ENCODE results near the gene CTSV. TPM values are rescaled to one million over a fixed set of nuclear protein-coding genes. Genes with fewer than 3 reads are reported as not detected.
"Not testable (repeated sequence)": the region's sequence is repeated elsewhere in the genome, so short reads cannot be mapped to it uniquely, and the experiment has no call there.

The CTSV gene
- total RNA-seq, 1 donor from 2014 or later, result 10.5 TPM

GRCh38 chr9:97002195-97002594 is 36.7 kb downstream of the CTSV start:
- DNase-seq (ENCODE audit: low spot score, unreplicated experiment); H3K9me3 Mint-ChIP-seq (ENCODE audit: low read depth); H3K4me1 Mint-ChIP-seq (ENCODE audit: low read depth); H3K36me3 Mint-ChIP-seq (ENCODE audit: insufficient read depth); H3K27ac Mint-ChIP-seq; H3K27me3 Mint-ChIP-seq; H3K4me3 Mint-ChIP-seq (ENCODE audit: low read depth): not testable (repeated sequence)

- H3K27ac Mint-ChIP-seq, result peak overlapping the region; percentile 58
- not testable (repeated sequence) for H3K9me3 Mint-ChIP-seq (ENCODE audit: low read depth); H3K4me1 Mint-ChIP-seq (ENCODE audit: low read depth); DNase-seq (ENCODE audit: low spot score, unreplicated experiment); H3K4me3 Mint-ChIP-seq (ENCODE audit: low read depth); H3K27me3 Mint-ChIP-seq; H3K36me3 Mint-ChIP-seq (ENCODE audit: insufficient read depth)
These were observed 37.6 kb downstream of the CTSV start for GRCh38 chr9:97001338-97001737.

GRCh38 chr9:97000139-97000787 is 38.7 kb downstream of the CTSV start:
- DNase-seq (ENCODE audit: low spot score, unreplicated experiment); H3K27me3 Mint-ChIP-seq; H3K9me3 Mint-ChIP-seq (ENCODE audit: low read depth); H3K4me3 Mint-ChIP-seq (ENCODE audit: low read depth); H3K4me1 Mint-ChIP-seq (ENCODE audit: low read depth); H3K36me3 Mint-ChIP-seq (ENCODE audit: insufficient read depth): not testable (repeated sequence)
- H3K27ac Mint-ChIP-seq, result peak overlapping the region; percentile 39

- H3K27ac Mint-ChIP-seq; DNase-seq (ENCODE audit: low spot score, unreplicated experiment); H3K9me3 Mint-ChIP-seq (ENCODE audit: low read depth); H3K4me1 Mint-ChIP-seq (ENCODE audit: low read depth); H3K36me3 Mint-ChIP-seq (ENCODE audit: insufficient read depth); H3K27me3 Mint-ChIP-seq; H3K4me3 Mint-ChIP-seq (ENCODE audit: low read depth): not testable (repeated sequence)
These were observed 39.2 kb downstream of the CTSV start for GRCh38 chr9:96999733-97000132.

GRCh38 chr9:96997009-96997701 is 41.8 kb downstream of the CTSV start:
- H3K36me3 Mint-ChIP-seq (ENCODE audit: insufficient read depth); H3K27me3 Mint-ChIP-seq; H3K4me3 Mint-ChIP-seq (ENCODE audit: low read depth); DNase-seq (ENCODE audit: low spot score, unreplicated experiment); H3K27ac Mint-ChIP-seq; H3K4me1 Mint-ChIP-seq (ENCODE audit: low read depth); H3K9me3 Mint-ChIP-seq (ENCODE audit: low read depth): not testable (repeated sequence)

GRCh38 chr9:96994531-96995016 is 44.4 kb downstream of the CTSV start:
- not testable (repeated sequence) for H3K36me3 Mint-ChIP-seq (ENCODE audit: insufficient read depth); DNase-seq (ENCODE audit: low spot score, unreplicated experiment); H3K9me3 Mint-ChIP-seq (ENCODE audit: low read depth); H3K27me3 Mint-ChIP-seq; H3K4me1 Mint-ChIP-seq (ENCODE audit: low read depth); H3K4me3 Mint-ChIP-seq (ENCODE audit: low read depth); H3K27ac Mint-ChIP-seq

GRCh38 chr9:96992303-96992702 is 46.6 kb downstream of the CTSV start:
- not testable (repeated sequence) for H3K27me3 Mint-ChIP-seq; H3K4me3 Mint-ChIP-seq (ENCODE audit: low read depth); H3K9me3 Mint-ChIP-seq (ENCODE audit: low read depth); H3K27ac Mint-ChIP-seq; DNase-seq (ENCODE audit: low spot score, unreplicated experiment); H3K4me1 Mint-ChIP-seq (ENCODE audit: low read depth); H3K36me3 Mint-ChIP-seq (ENCODE audit: insufficient read depth)

- not testable (repeated sequence) for H3K4me1 Mint-ChIP-seq (ENCODE audit: low read depth); DNase-seq (ENCODE audit: low spot score, unreplicated experiment); H3K36me3 Mint-ChIP-seq (ENCODE audit: insufficient read depth); H3K27me3 Mint-ChIP-seq; H3K4me3 Mint-ChIP-seq (ENCODE audit: low read depth); H3K9me3 Mint-ChIP-seq (ENCODE audit: low read depth)
- peak overlapping the region; percentile 20 for H3K27ac Mint-ChIP-seq
These were observed 49.1 kb downstream of the CTSV start for GRCh38 chr9:96989747-96990318.

- not testable (repeated sequence) for H3K36me3 Mint-ChIP-seq (ENCODE audit: insufficient read depth); DNase-seq (ENCODE audit: low spot score, unreplicated experiment); H3K4me3 Mint-ChIP-seq (ENCODE audit: low read depth); H3K27me3 Mint-ChIP-seq; H3K4me1 Mint-ChIP-seq (ENCODE audit: low read depth); H3K27ac Mint-ChIP-seq; H3K9me3 Mint-ChIP-seq (ENCODE audit: low read depth)
These were observed 54.1 kb downstream of the CTSV start for GRCh38 chr9:96984887-96985286.

- DNase-seq (ENCODE audit: low spot score, unreplicated experiment); H3K4me1 Mint-ChIP-seq (ENCODE audit: low read depth); H3K27me3 Mint-ChIP-seq; H3K27ac Mint-ChIP-seq; H3K4me3 Mint-ChIP-seq (ENCODE audit: low read depth); H3K9me3 Mint-ChIP-seq (ENCODE audit: low read depth); H3K36me3 Mint-ChIP-seq (ENCODE audit: insufficient read depth): not testable (repeated sequence)
These were observed 54.8 kb downstream of the CTSV start for GRCh38 chr9:96984139-96984538.

GRCh38 chr9:96983496-96984122 is 55.3 kb downstream of the CTSV start:
- not testable (repeated sequence) for H3K9me3 Mint-ChIP-seq (ENCODE audit: low read depth); H3K27me3 Mint-ChIP-seq; H3K4me1 Mint-ChIP-seq (ENCODE audit: low read depth); DNase-seq (ENCODE audit: low spot score, unreplicated experiment); H3K27ac Mint-ChIP-seq; H3K4me3 Mint-ChIP-seq (ENCODE audit: low read depth); H3K36me3 Mint-ChIP-seq (ENCODE audit: insufficient read depth)

All from progenitor cell of endocrine pancreas (in vitro differentiated cells).